Measurements from ENCODE around the gene SBSN.

Gene SBSN

GRCh38 chr19:35508129-35508528 is 20.0 kb downstream of the SBSN start:
- DNase-seq, result no peak

GRCh38 chr19:35507561-35507960 is 20.6 kb downstream of the SBSN start:
- no peak for DNase-seq

- DNase-seq, result no peak
Observed at GRCh38 chr19:35506011-35506410, 22.1 kb downstream of the SBSN start.

GRCh38 chr19:35502751-35503150 is 25.4 kb downstream of the SBSN start:
- no peak for DNase-seq

- DNase-seq, result peak in 24 of 56 donors; percentile 3 to 65 (median 26)
Observed at GRCh38 chr19:35501684-35502083, 26.4 kb downstream of the SBSN start.

- DNase-seq, result no peak
Observed at GRCh38 chr19:35500611-35501010, 27.5 kb downstream of the SBSN start.

GRCh38 chr19:35498984-35499527 is 29.1 kb downstream of the SBSN start:
- no peak for DNase-seq

GRCh38 chr19:35498220-35498619 is 29.9 kb downstream of the SBSN start:
- DNase-seq, result no peak

- DNase-seq, result no peak
Observed at GRCh38 chr19:35497406-35497805, 30.7 kb downstream of the SBSN start.

- peak in 49 of 56 donors; percentile 3 to 76 (median 42) for DNase-seq
Observed at GRCh38 chr19:35495107-35496064, 32.7 kb downstream of the SBSN start.

- no peak for DNase-seq
Observed at GRCh38 chr19:35493971-35494370, 34.1 kb downstream of the SBSN start.

- no peak for DNase-seq
Observed at GRCh38 chr19:35491836-35492360, 36.2 kb downstream of the SBSN start.

GRCh38 chr19:35490364-35490763 is 37.7 kb downstream of the SBSN start, which contains the start of gene KRTDAP:
Gene KRTDAP (minus strand): TSS chr19:35490464. CDS start chr19:35490442, 22 bp downstream.
- DNase-seq, result no peak

- DNase-seq, result no peak
Observed at GRCh38 chr19:35488677-35489076, 39.4 kb downstream of the SBSN start.

- no peak for DNase-seq
Observed at GRCh38 chr19:35487656-35488182, 40.4 kb downstream of the SBSN start.

GRCh38 chr19:35486268-35486708 is 41.8 kb downstream of the SBSN start:
- DNase-seq, result no peak

GRCh38 chr19:35484252-35485036 is 43.7 kb downstream of the SBSN start:
- no peak for DNase-seq

GRCh38 chr19:35483089-35483488 is 45.0 kb downstream of the SBSN start:
- DNase-seq, result no peak

- DNase-seq, result no peak
Observed at GRCh38 chr19:35478794-35479677, 49.1 kb downstream of the SBSN start.

GRCh38 chr19:35476149-35476548 is 52.0 kb downstream of the SBSN start:
- DNase-seq, result no peak
